NCI-H2196 treated with DMSO at 0.1 percent for 48 hours (cell line): ENCODE data around the gene SPPL2B.
"Not testable (repeated sequence)": the region's sequence is repeated elsewhere in the genome, so short reads cannot be mapped to it uniquely, and the experiment has no call there.

Source experiments
- DNase-seq: peaks from one replicate; lab custom pipeline; 2025; ENCODE audit not compliant: unreplicated experiment; lab: John Stamatoyannopoulos, UW

SPPL2B gene

DNA sequence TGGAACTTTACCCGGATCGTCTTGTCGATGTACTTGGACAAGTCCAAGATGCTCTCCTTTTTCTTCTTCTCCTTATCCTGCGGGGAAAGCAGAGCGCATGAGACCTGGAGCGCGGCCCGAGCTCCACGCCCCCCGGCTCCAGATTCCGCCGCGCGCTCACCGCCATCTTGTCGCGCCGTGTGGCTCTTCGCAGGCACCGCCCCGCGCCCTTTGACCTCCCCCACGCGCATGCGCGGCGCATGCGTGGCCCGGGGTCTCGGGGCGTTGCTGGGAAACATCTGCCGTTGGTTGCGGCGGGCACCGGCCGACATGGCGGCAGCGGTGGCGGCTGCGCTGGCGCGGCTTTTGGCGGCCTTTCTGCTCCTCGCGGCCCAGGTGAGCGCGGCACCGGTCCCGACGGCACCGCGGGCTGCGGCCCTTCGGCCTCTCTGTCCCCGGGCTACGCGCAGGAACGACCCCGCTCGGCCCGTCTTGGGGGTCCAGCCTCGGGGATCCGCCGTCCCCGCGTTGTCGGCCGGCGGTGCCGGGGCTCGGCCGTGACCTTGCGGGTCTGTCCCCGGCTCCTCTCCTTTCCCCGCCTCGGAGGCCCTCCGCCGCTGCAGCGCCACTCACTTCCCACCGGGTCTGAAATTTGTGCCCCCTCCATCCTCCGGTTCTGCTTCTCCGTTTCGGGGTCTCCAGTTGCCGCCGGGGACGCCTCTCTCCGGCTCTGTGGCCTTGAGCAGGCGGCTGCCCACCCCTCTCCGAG, at the start of gene SPPL2B, which contains the start of gene LSM7:
SPPL2B (plus strand) TSS at position 284 of the 748 bp plus-strand sequence; CDS start at position 310, 26 bp downstream.
LSM7 (minus strand) TSS at position 186 of the 748 bp plus-strand sequence; CDS start at position 166, 20 bp downstream.
- DNase-seq = peak; percentile 75

- no peak for DNase-seq
These were observed 47.7 kb upstream of the SPPL2B start for GRCh38 chr19:2280633-2281264.

DNA sequence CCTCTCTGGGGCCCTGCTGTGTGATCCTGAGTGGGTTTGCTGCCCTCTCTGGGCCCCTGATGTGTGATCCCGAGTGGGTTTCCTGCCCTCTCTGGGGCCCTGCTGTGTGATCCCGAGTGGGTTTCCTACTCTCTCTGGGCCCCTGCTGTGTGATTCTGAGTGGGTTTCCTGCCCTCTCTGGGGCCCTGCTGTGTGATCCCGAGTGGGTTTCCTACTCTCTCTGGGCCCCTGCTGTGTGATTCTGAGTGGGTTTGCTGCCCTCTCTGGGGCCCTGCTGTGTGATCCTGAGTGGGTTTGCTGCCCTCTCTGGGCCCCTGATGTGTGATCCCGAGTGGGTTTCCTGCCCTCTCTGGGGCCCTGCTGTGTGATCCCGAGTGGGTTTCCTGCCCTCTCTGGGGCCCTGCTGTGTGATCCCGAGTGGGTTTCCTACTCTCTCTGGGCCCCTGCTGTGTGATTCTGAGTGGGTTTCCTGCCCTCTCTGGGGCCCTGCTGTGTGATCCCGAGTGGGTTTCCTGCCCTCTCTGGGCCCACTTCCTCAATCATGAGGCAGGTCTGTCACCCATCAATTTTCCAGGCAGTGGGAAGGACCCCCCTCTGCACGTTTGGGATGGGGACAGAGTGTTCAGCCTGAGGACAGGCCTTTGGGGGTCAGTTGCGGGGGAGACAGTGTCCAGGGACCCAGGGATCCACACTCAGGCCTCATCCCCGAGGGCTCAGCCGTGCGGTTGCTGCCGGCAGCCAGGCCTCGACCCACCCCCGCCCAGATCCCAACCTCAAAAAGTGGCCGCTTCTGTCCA, 47.0 kb upstream of the SPPL2B start:
- DNase-seq = not testable (repeated sequence)

GRCh38 chr19:2282062-2282861, 46.2 kb upstream of the SPPL2B start, which contains the start of gene PEAK3:
TSS of gene PEAK3 (minus strand) at chr19:2282175. CDS start at chr19:2280931, 1,244 bp downstream.
- DNase-seq = no peak

GRCh38 chr19:2282862-2283237, 45.6 kb upstream of the SPPL2B start:
- no peak for DNase-seq

- DNase-seq = no peak
These were observed 44.5 kb upstream of the SPPL2B start for GRCh38 chr19:2283835-2284507.

DNA sequence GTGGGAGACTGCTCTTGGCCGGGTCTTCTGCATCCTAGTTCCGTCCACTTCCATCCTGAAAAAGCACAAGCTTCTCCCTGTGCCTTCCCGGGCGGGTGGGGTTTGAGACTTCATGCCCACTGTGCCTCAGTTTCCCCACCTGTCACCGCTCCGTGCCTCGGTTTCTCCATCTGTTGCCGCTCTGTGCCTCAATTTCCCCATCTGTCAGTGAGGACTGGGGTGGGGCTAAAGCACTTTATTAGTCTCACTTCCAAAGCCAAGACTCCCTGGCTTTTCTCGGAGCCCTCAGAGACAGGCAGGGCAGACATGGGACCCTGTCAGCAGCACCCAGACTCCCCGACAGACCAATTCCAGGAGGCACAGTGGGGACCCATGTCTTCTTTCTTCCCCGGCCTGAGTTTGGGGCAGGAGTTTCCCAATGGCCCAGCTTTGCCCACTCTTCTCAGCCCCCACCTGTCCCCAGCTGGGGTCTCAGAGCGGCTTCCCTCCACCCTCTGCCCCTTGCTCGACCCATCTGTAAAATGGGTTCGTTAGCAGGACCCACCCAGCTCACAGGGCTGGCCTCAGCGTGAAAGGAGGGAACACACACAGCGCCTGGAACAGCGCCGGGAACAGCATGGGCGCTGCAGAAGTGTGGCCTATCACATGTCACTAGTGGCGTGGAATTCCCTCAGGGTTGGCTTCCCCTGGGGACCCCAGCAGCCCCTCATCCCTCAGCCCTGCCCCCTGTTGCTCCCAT, 41.9 kb upstream of the SPPL2B start:
- no peak for DNase-seq

- no peak for DNase-seq
These were observed 40.7 kb upstream of the SPPL2B start for GRCh38 chr19:2287585-2288337.

GRCh38 chr19:2288338-2288817, 40.1 kb upstream of the SPPL2B start:
- DNase-seq = no peak

GRCh38 chr19:2288818-2289713, 39.4 kb upstream of the SPPL2B start:
- no peak for DNase-seq

DNA sequence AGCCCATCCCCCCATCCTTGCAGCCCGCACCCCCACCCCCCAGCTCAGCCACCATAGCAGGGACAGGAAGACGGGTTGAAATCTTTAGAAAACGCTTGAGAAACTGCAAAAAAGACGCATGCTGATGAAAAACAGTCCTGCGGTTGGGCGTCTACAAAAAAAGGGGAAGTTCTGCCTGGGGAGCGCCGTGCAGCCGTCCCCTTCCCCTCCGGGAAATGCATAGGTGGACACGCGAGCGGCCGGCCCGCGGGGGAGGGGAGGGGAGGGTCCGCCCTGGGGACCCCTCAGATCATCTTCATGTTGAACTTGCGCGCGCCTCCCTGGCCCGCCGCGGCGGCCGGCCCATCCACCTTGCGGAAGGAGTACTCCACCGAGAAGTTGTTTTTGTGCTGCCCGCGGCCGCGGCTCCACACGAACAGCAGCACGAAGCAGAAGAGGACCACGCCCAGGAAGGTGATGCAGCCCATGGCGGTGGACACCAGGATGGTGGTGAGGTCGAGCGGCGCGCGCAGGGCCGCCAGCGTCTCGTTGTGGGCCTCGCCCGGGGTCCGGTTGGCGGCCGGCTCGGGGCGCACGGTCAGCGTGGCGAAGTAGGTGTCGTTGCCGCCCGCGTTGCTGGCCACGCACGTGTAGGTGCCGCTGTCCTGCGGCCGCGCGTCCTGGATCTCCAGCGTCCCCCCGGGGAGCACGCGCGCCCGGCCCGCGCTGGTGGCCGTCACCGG, 38.6 kb upstream of the SPPL2B start:
- DNase-seq = no peak

DNA sequence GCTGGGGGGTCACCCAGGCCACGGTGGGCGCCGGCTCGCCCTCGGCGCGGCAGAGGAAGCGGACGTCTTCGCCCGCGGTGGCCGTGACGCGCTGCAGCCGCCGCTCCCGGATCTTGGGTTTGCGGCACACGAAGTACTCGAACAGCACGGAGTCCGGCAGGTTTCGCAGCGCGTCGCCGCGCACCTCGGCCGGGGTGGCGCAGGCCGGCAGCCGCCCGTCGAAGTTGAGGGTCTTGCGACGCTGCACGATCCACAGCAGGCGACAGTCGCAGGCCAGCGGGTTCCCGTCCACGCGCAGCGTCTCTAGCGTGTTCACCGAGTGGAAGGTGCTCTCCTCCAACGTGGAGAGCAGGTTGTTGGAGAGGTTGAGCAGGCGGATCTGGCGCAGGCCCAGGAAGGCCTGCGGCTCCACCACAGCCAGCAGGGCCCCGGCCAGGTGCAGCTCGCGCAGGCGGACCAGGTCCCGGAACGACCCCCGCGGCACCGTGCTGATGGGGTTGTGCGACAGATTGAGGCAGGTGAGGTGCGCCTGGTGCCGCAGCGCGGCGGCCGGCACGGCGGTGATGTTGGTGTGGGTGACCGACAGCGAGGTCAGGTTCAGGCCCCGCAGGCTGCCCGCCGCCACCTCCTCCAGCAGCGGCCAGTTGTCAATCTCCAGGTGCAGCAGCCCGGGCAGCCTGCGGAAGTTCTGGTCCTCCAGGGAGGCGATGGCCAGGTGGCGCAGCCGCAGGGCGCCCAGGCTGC, 37.9 kb upstream of the SPPL2B start:
- DNase-seq = peak; percentile 26

- DNase-seq = no peak
These were observed 37.2 kb upstream of the SPPL2B start for GRCh38 chr19:2291185-2291751.

DNA sequence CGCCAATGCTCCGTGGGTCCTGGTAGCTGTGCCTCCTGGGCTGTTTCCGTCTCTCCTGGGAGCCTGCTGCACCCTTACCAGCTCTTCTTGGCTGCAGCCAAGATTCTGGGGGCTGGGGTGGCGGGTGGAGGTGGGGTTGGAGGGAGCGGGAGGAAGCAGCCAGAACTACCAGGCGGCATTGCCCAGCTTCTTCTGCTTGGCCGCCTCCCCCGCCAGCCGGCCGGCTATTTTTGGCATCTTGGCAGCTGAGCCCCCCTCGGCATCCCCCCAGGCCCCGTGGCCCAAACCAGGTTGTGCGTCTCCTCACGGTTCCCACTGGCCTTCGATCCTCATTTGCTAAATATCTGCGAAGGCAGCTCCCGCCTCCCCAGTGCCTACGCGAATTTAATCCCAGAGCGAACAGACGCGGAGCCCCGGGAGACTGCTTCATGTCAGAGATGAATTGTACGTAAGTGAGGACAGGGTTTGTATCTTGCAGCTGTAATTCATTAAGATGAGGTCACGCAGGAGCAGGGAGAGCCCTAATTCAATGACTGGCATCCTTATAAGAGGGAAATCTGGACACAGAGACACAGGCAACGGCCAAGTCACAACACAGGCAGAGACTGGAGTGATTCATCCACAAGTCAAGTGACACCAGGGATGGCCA, 33.7 kb upstream of the SPPL2B start:
- DNase-seq = no peak

GRCh38 chr19:2296141-2296540, 32.3 kb upstream of the SPPL2B start:
- DNase-seq = no peak
